ENCODE data around the gene CADPS.

Gene CADPS

DNA sequence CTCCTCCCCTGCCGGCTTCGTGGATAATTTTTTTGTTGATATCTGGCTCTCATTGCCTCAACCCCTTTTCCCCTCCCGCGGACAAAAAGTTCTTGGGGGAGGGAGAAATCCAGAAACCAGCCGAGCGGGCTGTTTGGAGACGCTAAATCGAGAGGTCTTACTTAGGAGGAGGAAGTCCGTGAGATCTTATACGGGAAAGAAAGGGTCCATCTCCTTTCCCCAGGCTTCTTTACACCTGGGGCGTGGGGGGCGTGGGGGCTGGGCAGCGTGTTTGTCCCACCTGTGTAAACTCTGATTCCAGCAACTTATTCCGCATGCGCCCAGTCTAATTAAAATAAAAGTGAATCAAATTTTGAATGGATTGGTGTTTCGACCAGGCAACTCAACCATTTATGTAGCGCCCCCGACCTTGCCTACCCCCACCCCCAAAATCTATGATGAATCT is 364 bp upstream of the CADPS start:
- intact Hi-C loops (cut with DNase I): no loop called here
- DNase-seq: peak in 2 of 42 donors; percentile 30 to 53

DNA sequence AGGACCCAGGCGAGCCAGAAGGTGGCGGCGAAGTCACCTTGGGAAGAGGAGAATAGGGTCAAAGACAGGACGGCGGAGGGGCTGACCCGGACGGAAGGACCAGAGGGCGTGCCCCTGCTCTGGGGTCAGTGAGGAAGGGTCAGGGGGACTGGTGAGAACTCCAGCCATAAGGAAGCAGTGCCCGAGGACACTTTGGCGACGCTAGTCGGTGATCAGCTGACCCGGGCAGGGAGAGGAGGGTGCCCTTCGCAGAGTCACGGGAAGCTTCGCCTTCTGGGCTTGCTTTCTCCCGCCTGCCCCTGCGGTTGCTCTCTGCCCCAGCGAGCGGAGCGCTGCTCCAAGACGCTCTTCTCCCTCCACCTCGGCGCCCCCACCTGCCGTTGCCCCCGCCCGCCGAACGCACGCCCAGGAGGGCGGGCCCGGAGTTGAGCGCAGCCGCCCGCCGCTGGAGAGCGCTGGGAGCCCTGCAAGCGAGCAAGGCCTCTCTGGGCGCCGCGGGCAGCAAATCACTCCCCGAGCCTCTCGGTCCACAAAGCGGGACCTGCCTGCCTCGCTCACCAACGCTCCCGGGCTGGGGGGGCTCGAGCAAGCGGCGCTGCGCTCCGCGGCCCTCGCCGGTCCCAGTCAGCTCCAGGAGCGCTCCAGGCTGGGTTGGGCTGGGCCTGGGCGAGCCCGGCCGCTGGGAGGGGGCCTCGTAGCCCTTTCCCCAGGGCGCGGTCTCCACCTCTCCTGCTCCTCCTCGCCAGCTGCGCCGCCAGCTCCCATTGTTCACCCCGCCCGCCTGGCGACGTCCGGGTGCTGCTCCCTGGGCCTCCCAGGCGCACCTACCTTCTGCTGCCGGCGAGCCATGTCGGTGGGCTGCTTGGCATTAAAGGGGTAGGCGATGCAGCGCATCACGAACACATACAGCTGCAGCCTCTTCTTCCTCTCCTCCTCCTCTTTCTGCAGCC is 1.2 kb downstream of the CADPS start:
- peak; percentile 41 to 93 (median 79) for DNase-seq
- intact Hi-C loops (cut with DNase I): no loop called here

DNA sequence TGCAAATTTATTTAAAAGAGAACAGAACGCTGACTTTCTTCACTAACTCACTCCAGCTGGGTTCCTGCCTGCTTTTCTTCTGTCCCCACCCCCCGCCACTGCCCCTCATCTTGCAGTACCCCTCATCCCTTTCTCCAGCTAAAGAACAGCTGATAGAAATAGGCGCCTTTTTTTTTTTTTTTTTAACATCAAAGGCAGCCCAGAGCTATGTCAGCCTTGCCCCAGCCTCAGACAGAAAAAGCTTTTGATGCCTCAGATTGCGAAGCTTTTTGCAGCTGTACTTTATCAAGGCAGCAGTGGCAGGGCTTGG is 1.8 kb downstream of the CADPS start:
- intact Hi-C loops (cut with DNase I): no loop called here
- DNase-seq: peak in 7 of 42 donors; percentile 3 to 37 (median 9)

DNA sequence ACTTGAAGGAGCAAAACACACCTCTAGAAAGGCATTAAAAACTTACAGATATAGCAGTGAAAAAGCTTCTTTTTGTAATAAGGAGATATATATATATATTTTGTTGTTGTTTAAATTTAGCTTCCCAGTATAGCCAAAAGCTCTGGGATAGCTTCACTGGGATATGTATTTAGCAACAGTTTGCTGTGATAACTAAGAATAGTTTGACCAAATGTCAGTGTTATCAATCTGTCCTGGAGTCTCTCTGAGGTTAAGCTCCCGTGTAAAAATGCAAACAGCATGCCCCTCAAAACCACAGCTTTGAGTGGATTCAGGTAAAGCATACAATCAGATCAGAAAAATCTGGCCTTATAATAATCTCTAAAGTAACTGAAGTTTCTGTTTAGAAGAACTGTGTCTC is 2.9 kb downstream of the CADPS start:
- intact Hi-C loops (cut with DNase I): no loop called here
- no peak for DNase-seq

DNA sequence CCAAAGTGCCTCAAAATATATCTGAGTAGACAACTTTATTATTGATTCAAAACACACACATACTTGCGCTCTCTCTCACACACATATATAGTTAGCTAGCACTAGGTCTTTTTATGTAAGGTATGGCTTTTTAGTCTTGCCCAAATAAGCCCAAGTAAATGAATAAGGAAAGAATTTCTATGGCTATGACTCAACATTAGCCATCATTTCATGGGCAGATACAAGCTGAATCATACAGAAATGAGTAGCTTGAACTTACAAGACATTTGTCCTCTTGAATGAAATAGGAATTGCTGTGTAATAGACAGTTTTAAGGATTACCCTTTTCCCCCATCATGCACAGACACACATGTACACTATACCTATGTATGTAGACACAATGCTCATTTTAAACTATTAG is 4.9 kb downstream of the CADPS start:
- intact Hi-C loops (cut with DNase I): no loop called here
- DNase-seq: no peak

DNA sequence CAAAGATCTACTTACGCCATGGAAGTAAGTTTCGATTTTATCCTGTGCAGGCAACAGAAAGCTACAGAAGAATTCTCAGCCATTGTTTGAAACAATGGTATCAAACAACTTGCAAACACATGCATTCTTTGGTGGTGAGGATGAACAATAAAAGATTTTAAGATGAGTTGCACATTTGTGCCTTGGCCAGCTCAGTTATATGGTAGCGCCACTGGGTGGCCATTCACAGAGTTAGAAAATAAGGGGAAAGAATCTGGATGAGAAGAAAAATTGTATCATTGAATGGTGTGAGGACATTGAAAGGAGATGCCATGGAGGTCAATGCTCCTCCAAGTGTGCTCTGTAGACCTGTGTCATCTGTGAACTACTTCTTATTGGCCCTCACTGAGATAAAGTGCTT is 11.6 kb downstream of the CADPS start:
- intact Hi-C loops (cut with DNase I): no loop called here

DNA sequence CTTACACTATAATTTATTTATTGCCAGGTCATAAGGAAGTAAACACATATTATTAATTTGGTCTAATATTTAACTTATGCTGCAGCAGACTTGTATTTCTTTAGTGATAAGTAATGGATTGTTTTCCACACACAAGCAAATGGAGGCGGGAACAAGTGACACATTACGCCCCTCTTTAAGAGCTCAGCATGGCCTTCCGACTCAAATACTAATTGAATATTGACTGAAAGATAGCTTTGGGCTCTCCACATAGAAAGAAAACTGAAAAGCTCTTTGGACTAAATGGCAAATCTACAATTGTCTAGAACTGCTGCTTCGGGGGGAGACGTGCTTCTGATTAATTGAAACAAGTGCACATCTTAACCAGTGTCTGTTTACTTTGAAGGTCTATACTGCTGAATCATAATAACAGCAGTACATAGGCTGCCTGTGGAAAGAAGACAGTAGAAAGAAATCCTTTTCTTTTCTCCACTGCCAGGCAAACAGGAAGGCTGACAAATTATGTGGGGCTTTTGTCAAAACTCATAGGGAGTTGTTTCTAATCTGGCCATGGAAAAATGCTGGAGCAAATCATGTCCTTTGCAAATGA is 15.9 kb downstream of the CADPS start:
- DNase-seq: no peak
- intact Hi-C loops (cut with DNase I): no loop called here

More for the DNA sequence above, 11.6 kb downstream of the CADPS start:
- DNase-seq: no peak

DNA sequence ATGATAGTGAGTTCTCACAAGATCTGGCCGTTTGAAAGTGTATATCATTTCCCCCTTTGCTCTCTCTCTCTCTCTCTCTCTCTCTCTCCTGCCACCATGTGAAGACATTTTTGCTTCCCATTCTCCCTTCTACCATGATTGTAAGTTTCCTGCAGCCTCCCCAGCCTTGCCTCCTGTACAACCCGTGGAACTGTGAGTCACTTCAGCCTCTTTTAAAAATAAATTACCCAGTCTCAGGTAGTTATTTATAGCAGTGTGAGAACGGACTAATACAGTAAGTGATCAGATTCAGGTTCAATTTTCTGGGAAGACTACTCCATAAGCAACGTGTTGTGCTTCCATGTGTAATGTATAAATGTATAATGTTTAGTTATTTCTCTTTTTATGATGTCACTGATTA is 29.2 kb downstream of the CADPS start:
- intact Hi-C loops (cut with DNase I): no loop called here
- no peak for DNase-seq

DNA sequence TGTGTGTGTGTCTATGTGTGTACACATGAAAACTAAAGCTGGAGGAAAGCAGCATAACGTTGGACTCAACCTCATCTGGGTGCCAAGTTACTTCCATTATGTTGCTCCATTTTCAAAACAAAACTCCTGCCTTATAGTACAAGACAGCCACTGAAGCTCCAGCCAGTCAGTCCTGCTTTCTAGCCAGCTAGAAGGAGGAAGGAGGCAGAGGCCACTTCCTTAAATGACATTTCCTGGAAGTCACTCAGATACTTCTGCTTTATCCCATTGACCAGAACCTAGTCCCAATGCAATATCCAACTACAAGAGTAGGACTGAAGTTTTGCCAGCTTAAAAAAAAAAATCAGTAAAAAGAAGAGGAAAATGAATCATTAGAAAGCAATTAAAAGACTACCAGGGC is 31.7 kb downstream of the CADPS start:
- intact Hi-C loops (cut with DNase I): no loop called here
- peak in 1 of 42 donors; percentile 6 for DNase-seq

DNA sequence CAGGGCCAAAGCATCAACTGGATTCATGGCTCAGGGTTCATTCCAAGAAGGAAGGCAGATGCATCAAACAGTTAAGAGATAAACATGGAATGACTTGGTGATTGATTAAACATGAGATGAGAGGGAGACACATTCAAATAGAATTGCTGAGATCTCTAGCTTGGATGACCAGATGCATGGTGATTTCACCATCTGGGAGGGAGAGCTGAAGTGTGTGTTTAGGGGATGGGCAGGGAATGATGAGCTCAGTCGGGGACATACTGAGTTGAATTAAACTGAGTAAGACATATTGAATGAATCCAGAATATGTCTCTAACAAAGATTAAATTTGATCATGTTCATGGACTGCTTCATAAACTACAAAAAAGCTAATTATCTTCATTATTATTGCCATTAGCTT is 35.5 kb downstream of the CADPS start:
- intact Hi-C loops (cut with DNase I): no loop called here
- DNase-seq: no peak

DNA sequence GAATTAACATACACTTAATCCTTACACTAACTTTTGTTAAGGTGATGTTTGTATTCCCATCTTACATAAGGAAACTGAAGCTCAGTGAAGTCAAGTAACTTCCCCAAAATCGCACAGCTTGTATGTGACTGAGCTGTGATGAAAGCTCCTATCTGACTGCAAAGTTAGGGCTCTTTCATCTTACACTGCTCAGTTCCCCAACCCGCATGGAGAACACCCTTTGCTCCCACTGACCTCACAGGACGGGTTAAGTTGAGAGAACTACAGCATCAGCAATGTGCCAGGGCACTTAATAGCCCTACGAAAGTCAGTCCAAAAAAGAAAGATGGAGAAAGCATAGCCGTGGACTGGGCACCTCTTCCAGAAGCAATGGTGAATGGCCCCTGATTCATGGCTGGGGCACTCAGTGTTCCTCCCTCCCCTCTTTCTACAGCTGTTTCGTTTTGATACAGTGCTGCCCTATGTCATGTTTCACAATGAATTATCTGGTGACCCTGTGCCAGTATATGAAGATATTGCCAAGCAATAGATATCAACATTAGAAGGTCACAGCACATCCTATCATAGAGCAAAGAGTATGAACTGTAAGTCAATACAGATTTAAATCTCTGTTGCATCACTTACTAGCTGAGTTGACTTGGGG is 38.0 kb downstream of the CADPS start:
- intact Hi-C loops (cut with DNase I): no loop called here
- DNase-seq: no peak

DNA sequence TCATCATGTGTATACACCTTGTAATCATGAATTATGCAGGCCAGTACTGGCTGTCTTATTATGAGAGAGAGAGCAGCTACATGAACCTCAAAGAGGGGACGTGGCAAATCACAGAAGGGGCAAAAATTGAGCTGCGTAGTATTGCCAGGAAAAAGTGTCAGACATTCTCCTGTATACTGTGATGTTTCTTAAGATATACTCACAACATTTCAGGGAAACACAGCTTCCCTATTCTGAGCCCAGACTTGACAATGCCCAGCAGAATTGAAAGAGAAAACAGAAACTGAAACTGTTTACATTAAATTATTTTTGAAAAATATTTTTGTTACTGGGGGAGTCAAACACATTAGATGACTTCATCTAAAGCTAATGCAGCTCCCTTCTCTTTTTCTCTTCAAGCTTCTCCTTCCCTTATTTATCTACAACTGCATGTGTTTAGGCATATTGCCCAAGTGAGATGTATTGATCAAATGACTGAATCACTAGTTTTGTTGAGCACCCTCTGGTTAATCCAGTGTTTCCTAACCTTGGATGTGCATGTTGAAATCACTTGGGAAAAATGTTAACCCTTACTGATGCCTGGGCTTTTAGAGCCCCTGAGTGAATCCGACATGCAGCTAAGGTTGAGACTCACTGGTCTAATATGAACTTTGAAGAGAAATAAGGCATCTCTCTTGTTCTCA is 39.5 kb downstream of the CADPS start:
- intact Hi-C loops (cut with DNase I): no loop called here
- DNase-seq: no peak

DNA sequence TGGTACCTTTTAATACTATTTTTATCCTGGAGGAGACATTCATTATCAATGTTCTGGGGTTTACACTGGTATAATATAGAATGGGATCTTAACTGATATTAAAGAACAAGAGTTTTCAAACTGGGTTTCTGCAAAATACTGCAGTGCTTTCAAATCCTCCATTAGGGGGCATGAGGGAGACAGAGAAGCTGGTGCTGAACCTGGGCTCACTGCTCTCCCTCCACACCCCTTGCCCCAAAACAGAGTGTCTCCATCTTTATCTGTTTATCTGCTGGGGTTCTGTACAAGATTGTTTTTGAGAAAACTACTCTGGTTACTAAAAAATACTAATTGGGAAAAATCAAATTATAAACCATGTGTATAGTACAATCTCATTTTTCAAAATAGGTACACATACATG is 41.7 kb downstream of the CADPS start:
- intact Hi-C loops (cut with DNase I): no loop called here
- DNase-seq: peak in 1 of 42 donors; percentile 44

DNA sequence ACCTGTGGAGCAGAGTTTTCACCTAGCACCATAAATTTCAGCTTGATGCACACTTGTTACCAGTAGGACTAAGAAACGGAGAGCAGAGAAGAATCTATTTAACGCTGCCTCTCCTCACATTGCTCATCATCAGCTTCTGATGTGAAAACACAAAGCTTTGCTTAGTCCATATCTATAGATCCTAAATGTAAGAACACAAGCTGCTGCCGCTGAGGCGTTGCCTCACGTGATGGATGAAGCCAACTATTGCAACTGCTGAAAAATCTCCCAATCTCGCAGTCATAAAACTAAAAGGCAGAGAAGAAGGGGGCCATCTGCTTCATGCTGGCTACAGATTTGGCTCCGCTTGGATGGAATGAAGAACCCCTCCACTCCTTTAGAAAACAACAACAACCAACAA is 42.7 kb downstream of the CADPS start:
- intact Hi-C loops (cut with DNase I): no loop called here

DNA sequence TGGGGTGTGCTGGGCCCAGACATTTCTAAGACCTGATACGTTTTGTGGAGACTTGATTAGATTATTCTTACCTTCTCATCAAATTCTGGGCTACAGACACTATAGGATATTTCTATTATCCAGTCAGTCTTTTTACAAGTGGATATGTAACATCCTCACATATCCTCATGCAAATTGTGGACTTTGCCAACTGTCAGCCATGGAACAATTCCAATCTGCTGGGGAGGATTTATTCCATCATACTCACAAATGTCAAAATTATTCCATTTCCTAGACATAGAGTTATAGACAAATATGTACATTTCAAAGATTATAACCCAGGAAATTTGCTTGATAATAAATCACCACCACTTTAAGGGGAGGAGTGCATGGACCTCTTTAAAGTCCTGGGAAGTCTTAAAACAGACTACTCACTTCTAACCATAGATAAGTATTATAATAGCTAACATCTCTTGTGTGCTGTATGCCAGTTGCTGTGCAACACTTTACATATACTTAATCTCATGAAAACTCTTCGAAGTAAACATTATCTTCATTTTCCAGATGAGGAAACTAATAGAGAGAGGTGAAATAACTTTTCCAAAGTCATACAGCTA is 44.4 kb downstream of the CADPS start:
- intact Hi-C loops (cut with DNase I): no loop called here
- DNase-seq: no peak

More for the DNA sequence above, 42.7 kb downstream of the CADPS start:
- no peak for DNase-seq

DNA sequence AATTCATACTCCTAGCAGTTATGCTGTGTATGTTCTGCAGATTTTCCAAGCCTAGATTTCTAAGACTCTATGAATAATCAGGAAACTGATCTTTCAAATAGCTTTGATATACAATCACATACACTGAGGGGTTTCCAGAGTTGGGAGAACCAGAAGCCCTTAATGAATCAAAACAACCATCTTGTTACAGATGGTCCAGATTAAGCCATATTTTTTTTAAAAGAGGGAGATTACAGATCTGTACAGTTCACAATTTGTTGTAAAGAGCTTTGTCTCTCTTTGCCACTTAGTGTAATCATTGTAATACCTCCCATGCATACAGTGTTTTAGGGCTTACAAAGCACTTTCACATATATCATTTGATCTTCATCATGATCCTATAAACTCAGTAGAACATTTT is 47.7 kb downstream of the CADPS start:
- DNase-seq: no peak
- intact Hi-C loops (cut with DNase I): no loop called here

DNA sequence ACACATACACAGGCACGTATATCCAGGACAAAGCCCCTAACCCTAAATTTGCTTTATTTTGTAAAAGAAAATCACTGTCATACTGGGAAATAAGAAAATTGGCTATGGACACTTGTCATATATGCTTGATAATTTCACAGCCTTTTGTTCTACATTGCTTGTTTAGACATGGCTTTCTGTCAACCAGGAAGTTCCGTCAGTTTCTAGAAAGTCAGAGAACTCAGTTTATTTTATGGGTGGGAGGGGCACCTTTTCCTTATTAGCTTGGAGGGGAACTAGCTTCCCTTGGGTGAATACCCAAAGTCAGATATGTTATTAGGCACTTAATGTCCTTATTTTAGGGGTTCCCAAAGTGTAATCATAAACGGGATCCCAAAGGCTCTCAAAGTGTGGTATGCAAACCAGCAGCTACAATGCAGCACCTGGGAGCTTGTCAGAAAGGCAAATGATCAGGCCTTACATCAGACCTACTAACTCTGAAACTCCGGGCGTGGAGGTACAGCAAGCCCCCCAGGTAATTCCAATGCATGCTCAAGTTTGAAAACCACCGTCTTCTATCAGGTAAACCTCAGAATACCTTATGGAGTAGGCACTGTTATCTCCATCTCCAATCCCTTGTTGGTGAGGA is 50.1 kb downstream of the CADPS start:
- intact Hi-C loops (cut with DNase I): no loop called here
- no peak for DNase-seq

DNA sequence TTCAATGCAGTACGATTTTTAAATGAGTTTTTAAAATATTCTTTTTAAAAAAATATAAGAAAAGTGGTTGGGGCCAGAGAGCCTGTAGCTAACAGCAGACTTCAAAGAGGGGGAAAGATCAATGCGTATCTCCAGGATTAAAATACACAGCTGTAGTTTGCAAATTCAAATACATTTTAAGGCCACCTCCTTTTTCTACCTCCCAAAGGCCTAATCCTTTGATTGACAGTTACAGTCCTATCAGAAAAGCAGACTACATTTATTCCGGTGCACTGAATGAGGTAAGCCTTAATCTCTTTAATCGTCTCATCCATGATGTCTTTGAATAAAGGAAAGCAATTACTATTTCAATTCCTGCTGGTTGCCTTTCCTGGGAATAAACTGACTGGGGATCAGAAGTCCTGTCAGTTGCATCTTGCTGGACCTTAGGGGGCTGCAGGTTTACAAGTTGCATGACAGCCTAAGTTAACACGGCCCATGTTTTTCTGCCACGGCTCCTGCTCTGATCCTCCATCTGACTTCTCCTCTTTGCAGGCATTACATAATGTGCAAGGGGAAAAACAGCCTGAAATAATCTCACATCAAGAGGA is 51.7 kb downstream of the CADPS start:
- intact Hi-C loops (cut with DNase I): no loop called here
- DNase-seq: no peak

DNA sequence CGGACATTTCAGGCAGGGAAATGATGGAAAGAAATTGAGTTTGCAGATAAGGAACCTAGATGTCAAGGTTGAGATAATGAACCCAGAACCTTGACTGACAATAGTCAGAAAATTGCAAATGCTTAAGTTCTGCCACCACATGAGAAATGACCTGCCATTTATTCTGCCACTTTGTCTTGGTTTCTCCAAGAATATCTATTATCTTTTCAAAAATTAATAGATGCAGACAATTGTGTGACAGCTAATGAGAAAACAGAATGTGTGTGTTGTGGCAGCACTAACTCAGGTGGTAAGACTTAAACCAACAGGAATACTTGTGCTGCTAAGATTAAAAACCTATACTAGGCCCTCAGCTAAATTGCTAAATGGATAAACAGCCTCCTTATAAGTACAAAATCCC is 52.3 kb downstream of the CADPS start:
- intact Hi-C loops (cut with DNase I): no loop called here
- no peak for DNase-seq
